Heart left ventricle (tissue), 13 donors: ENCODE measurements around the gene AKAP6.

Experiments used
- CTCF ChIP-seq, 12 donors: fragments of 200-600 bp; sonication (generic) in 4 of 12; IDR thresholded peaks; one replicate each; pipeline versions ENCODE4 v1.5.0 to v1.8.0; 2018 to 2022; ENCODE audit warnings: antibody characterized with exemption in 12 of 12, mild to moderate bottlenecking in 5 of 12
- POLR2A ChIP-seq, 2 donors: fragments of 450-650 bp; IDR thresholded peaks; one replicate each; pipeline ENCODE4 v1.6.1; 2017; ENCODE audit warnings: antibody characterized with exemption in 2 of 2, mild to moderate bottlenecking in 2 of 2, moderate library complexity in 2 of 2
- donor health status: ischemic (EF 13 %, LVEDD 7.1; RV severe dilation, severe dysfunction).
- donor health status: DM: no; HTN: yes; CAD: no.
- donor health status: DM: no; HTN: no; CAD: no.
- donor health status: ischemic (EF 25% LVEDD 6.9; RV normal size, moderate dysfunction).
- donor health status: ischemic (EF 25% LVEDD 5.7; RV mildly dilated, moderate dysfunction).
- donor health status: ischemic (EF 35%, LVEDD 5.7; RV mildly dilated, moderate dysfunction).
- donor health status: nonischemic (EF 11% LVEDD 7.7; RV severe dilation, severe dysfunction).
- donor health status: DM: yes; HTN: yes; CAD: no.
- donor health status: PGD.
- donor health status: ischemic (EF 29% LVEDD 5.4; RV normal size, mild dysfunction).
- donor health status: nonischemic (EF 23%, LVEDD 6.1; RV moderate dilation, normal function).

DNA sequence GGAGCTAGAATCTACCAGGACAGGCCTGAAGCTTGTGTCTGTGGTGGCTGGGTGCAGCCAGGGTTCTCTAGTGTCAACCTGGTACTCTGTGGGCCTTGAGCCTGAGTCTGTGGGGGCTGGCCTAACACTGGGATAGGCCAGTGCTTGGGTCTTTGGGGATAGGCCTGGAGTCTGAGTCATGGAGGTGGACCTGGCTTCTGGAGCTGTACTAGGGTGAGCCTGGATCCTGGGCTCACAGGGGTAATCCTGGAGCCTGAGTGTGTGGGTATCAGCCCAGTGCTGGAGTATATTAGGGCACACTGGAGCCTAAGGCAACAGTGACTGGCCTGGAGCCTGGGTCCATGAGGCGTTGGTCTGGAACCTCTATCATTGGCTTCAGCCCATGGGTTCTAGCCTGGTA lies 427.1 kb downstream of the AKAP6 start:
- TF ChIP-seq CTCF (IDR thresholded peaks at IDR 0.05) (no peak), POLR2A (IDR thresholded peaks at IDR 0.05) (no peak)
